ENCODE results near the gene MRPL11. TPM values are rescaled to one million over a fixed set of nuclear protein-coding genes. Genes with fewer than 3 reads are reported as not detected.
"Not testable (repeated sequence)": the region's sequence is repeated elsewhere in the genome, so short reads cannot be mapped to it uniquely, and the experiment has no call there.

The MRPL11 gene
- total and polyA plus RNA-seq, 3 donors from 2014 or later, result 21.2 to 50.0 (median 23.7) TPM

- TF ChIP-seq POLR2A (IDR thresholded peaks at IDR 0.05) (no peak), CTCF (IDR thresholded peaks at IDR 0.05) (no peak)
- no peaks in the 10 kb centered on the region for H3K27me3 ChIP-seq
- H3K4me1 ChIP-seq, result peaks cover 10% of the 10 kb centered on the region
- no peak for DNase-seq
- H3K27ac ChIP-seq, result no peak overlapping the region
- H3K4me3 ChIP-seq, result no peak overlapping the region
- 73 to 91% methylated on average over 1 of the region's 1 CpG for WGBS, 2 donors
- H3K9me3 ChIP-seq, result no peaks in the 10 kb centered on the region
- intact Hi-C loops (cut with DNase I; ENCODE audit: low total_unique reads), result no loop called here
- no peaks in the 10 kb centered on the region for H3K36me3 ChIP-seq (ENCODE audit: low read depth, missing control alignments)
Observed at GRCh38 chr11:66464916-66465315, 26.3 kb upstream of the MRPL11 start.

GRCh38 chr11:66464116-66464515 lies 25.5 kb upstream of the MRPL11 start:
- H3K27ac ChIP-seq; H3K27me3 ChIP-seq; H3K9me3 ChIP-seq; intact Hi-C loops (cut with DNase I; ENCODE audit: low total_unique reads); DNase-seq; H3K4me1 ChIP-seq; H3K36me3 ChIP-seq (ENCODE audit: low read depth, missing control alignments); H3K4me3 ChIP-seq: not testable (repeated sequence)
- 87 to 90% methylated on average over 5 of the region's 5 CpGs for WGBS, 2 donors

GRCh38 chr11:66462911-66463310 lies 24.3 kb upstream of the MRPL11 start:
- DNase-seq, result no peak
- no peak overlapping the region for H3K27ac ChIP-seq
- intact Hi-C loops (cut with DNase I; ENCODE audit: low total_unique reads), result no loop called here
- H3K36me3 ChIP-seq (ENCODE audit: low read depth, missing control alignments), result no peaks in the 10 kb centered on the region
- WGBS, 2 donors, result 94 to 98% methylated on average over 3 of the region's 3 CpGs
- H3K9me3 ChIP-seq, result no peaks in the 10 kb centered on the region
- no peak overlapping the region for H3K4me3 ChIP-seq
- no peaks in the 10 kb centered on the region for H3K27me3 ChIP-seq
- TF ChIP-seq POLR2A (IDR thresholded peaks at IDR 0.05) (no peak), CTCF (IDR thresholded peaks at IDR 0.05) (no peak)
- peaks cover 6% of the 10 kb centered on the region for H3K4me1 ChIP-seq

- no peaks in the 10 kb centered on the region for H3K4me1 ChIP-seq
- H3K4me3 ChIP-seq, result no peak overlapping the region
- H3K9me3 ChIP-seq, result no peaks in the 10 kb centered on the region
- H3K36me3 ChIP-seq (ENCODE audit: low read depth, missing control alignments), result no peaks in the 10 kb centered on the region
- intact Hi-C loops (cut with DNase I; ENCODE audit: low total_unique reads), result no loop called here
- TF ChIP-seq POLR2A (IDR thresholded peaks at IDR 0.05) (no peak), CTCF (IDR thresholded peaks at IDR 0.05) (no peak)
- DNase-seq, result no peak
- H3K27me3 ChIP-seq, result no peaks in the 10 kb centered on the region
- H3K27ac ChIP-seq, result no peak overlapping the region
Observed at GRCh38 chr11:66462010-66462409, 23.4 kb upstream of the MRPL11 start.

- 73 to 75% methylated on average over 5 of the region's 5 CpGs for WGBS, 2 donors
- Histone ChIP-seq H3K4me3 (no peak overlapping the region), H3K27me3 (no peaks in the 10 kb centered on the region), H3K4me1 (no peaks in the 10 kb centered on the region), H3K9me3 (no peaks in the 10 kb centered on the region), H3K36me3 (ENCODE audit: low read depth, missing control alignments) (no peaks in the 10 kb centered on the region), H3K27ac (no peak overlapping the region)
- intact Hi-C loops (cut with DNase I; ENCODE audit: low total_unique reads), result no loop called here
- TF ChIP-seq CTCF (IDR thresholded peaks at IDR 0.05) (no peak), POLR2A (IDR thresholded peaks at IDR 0.05) (no peak)
- no peak for DNase-seq
Observed at GRCh38 chr11:66459138-66459778, 20.6 kb upstream of the MRPL11 start.
